ENCODE measurements around the gene ANK2. TPM values are rescaled to one million over a fixed set of nuclear protein-coding genes. Genes with fewer than 3 reads are reported as not detected.

ANK2 gene
- total and polyA plus RNA-seq, 2 of the 13 experiments (the other 11 are each of a cell fraction or from before 2014, with no cell fraction given): 2.7 to 15.1 TPM

DNA sequence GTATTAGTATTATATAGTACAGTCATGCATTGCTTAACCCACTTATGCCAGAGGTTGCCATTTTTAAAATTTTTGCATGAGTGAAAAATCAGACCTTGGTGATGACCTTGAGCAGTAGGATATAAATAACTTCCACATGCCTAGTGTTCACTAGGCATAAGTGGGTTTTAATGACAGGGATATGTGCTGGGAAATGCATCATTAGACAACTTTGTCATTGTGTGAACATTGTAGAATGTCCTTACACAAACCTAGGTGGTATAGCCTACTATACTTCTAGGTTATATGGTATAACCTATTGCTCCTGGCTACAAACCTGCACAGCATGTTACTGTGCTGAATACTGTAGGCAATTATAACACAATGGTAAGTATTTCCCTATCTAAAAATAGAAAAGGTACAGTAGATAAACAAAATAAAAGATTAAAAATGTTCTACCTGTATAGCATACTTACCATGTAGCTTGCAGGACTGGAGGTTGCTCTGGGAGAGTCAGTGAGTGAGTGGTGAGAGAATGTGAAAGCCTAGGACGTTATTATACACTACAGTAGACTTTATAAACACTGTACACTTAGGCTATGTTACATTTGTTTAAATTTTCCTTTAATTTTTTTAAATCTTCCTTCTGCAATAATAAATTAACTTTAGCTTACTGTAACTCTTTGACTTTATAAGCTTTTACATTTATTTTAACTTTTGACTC is 326.7 kb downstream of the ANK2 start:
- Histone ChIP-seq H3K4me1 (ENCODE audit: insufficient read depth, low read length) (no peaks in the 10 kb centered on the region), H2AFZ (ENCODE audit: low read length) (no peak overlapping the region), H3K4me2 (ENCODE audit: low read depth, low read length) (no peak overlapping the region), H3K9ac (ENCODE audit: insufficient read depth, low read depth, low read length) (no peak overlapping the region), H3K9me3 (ENCODE audit: low read length) (no peaks in the 10 kb centered on the region), H3K79me2 (ENCODE audit: insufficient read depth, low read length) (no peaks in the 10 kb centered on the region), H3K27me3 (ENCODE audit: control insufficient read depth in 1 of 2, insufficient read depth in 2 of 2, low read length in 2 of 2) (no peaks in the 10 kb centered on the region), H3K27ac (ENCODE audit: extremely low read length, insufficient read depth, low read length) (no peak overlapping the region), H3K36me3 (replicated peaks in 1 of 2; ENCODE audit: control insufficient read depth in 1 of 2, insufficient read depth in 2 of 2, low read length in 2 of 2) (no peaks in the 10 kb centered on the region), H4K20me1 (ENCODE audit: insufficient read depth, low read length) (no peaks in the 10 kb centered on the region), H3K4me3 (replicated peaks in 1 of 3; ENCODE audit: insufficient read depth in 1 of 3, low read depth in 2 of 3, low read length in 3 of 3) (no peak overlapping the region)
- in situ Hi-C loops (cut with HindIII; ENCODE audit: extremely low pct_ligation_motif_present, low pct_unique_long_range_greater_than_20kb) (no loop called here), intact Hi-C loops (cut with micrococcal nuclease; ENCODE audit: unreplicated experiment) (no loop called here)
- whole genome bisulfite sequencing (ENCODE audit: low lambda C conversion rate): 60% methylated on average over 1 of the region's 1 CpG
- ChIA-PET POLR2A (no interaction called here), CTCF (ENCODE audit: low intra/inter-chr PET ratio, low total read pairs) (no interaction called here)
- TF ChIP-seq RXRB (CRISPR knock-in tag; IDR thresholded peaks at IDR 0.05; ENCODE audit: borderline replicate concordance) (no peak), NFYC (CRISPR knock-in tag; IDR thresholded peaks at IDR 0.05) (no peak), ZFAT (CRISPR knock-in tag; conservative IDR thresholded peaks at IDR 0.05) (no peak), KMT2A (CRISPR knock-in tag; IDR thresholded peaks at IDR 0.05) (no peak), IRF2 (CRISPR knock-in tag; IDR thresholded peaks at IDR 0.05) (no peak), SOX13 (IDR thresholded peaks at IDR 0.05) (no peak), SOX13 (CRISPR knock-in tag; conservative IDR thresholded peaks at IDR 0.05 in 1 of 2, IDR thresholded peaks at IDR 0.05 in 1 of 2) (no peak), ZNF878 (CRISPR knock-in tag; IDR thresholded peaks at IDR 0.05) (no peak), MZF1 (CRISPR knock-in tag; IDR thresholded peaks at IDR 0.05; ENCODE audit: borderline replicate concordance) (no peak), RARG (CRISPR knock-in tag; IDR thresholded peaks at IDR 0.05; ENCODE audit: low read depth) (no peak), ZBTB34 (CRISPR knock-in tag; IDR thresholded peaks at IDR 0.05) (no peak)
- BruUV-seq (replicated peaks): no TSS peak
- DNase-seq (ENCODE audit: low spot score): no peak
- ATAC-seq: no peak
- FAIRE-seq: no peak
